Measurements from ENCODE around the gene PCF11.
"Not testable (repeated sequence)": the region's sequence is repeated elsewhere in the genome, so short reads cannot be mapped to it uniquely, and the experiment has no call there.

PCF11 gene

DNA sequence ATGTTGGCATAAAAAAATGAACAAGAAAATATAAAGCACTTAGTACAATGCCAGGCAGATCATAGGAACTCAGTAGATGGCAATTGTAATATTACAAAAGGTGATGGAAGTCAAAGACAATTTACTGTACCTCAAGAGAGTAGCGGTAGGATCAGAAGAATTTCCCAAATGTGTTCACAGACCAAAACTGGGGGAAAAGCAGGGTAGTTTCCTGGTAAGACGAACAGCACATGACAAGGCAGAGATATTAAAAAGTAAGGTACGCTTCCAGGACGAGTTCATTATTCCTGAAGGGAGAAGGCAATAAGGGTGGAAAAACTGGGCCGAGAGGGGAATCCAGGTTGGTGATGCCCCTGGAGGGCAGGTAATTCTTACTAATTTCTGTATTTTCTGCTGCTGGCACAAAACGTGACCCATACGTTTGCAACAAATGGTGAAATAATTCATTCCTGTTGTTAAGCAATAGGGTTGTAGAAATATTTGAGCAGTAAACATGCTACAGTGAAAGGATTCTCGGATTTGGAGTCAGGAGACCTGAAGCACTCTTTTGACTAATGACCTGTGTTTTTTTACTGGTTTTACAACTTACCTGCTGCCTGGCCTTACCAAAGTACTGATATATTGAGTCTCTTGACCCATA lies 35.8 kb downstream of the PCF11 start:
- no peak for DNase-seq

GRCh38 chr11:83193315-83194280 lies 36.7 kb downstream of the PCF11 start, which contains the start of gene ANKRD42:
Gene ANKRD42 (plus strand): TSS chr11:83193712. CDS start chr11:83194671, 959 bp downstream.
- peak; percentile 89 for DNase-seq

GRCh38 chr11:83194281-83195142 lies 37.6 kb downstream of the PCF11 start:
- DNase-seq: peak; percentile 75

GRCh38 chr11:83195143-83195466 lies 38.2 kb downstream of the PCF11 start:
- peak; percentile 26 for DNase-seq

- no peak for DNase-seq
Measured at GRCh38 chr11:83195649-83196048, 38.7 kb downstream of the PCF11 start.

DNA sequence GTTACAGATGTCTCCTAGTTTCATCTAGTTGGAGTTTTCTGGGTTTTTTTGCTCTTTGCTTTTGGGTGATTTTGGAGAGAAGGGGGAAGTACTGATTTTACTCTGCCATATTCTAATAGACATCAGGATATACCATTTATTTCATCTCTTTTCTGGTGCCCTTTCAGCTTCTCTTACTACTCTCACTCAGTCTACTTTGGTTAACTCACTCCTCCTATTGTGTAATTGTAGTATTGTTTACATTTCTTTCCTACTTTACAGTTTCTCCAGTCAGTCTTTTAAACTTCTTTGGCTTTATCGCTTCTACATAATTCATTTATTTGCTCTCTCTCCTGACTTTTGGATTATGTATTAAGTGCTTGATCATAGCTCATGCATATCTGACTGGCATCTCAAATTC lies 43.1 kb downstream of the PCF11 start:
- no peak for DNase-seq

- no peak for DNase-seq
Measured at GRCh38 chr11:83205608-83206185, 48.8 kb downstream of the PCF11 start.

DNA sequence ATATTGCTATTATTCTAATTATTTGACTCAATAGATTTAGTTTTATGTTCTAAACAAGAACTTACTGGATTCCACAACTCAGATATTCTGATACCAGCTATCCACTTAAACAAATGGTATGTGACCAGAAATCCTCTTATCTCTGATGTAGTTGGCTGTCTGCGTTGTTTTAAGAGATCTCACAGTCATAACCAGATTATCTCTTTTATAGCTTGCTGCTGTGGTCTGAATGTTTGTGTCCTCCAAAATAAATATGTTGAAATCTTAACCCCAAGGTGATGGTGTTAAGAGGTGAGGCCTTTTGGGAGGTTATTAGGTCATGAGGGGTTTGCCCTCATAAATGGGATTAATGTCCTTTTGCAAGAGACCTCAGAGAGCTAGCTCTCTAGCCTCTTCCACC lies 49.3 kb downstream of the PCF11 start:
- no peak for DNase-seq

DNA sequence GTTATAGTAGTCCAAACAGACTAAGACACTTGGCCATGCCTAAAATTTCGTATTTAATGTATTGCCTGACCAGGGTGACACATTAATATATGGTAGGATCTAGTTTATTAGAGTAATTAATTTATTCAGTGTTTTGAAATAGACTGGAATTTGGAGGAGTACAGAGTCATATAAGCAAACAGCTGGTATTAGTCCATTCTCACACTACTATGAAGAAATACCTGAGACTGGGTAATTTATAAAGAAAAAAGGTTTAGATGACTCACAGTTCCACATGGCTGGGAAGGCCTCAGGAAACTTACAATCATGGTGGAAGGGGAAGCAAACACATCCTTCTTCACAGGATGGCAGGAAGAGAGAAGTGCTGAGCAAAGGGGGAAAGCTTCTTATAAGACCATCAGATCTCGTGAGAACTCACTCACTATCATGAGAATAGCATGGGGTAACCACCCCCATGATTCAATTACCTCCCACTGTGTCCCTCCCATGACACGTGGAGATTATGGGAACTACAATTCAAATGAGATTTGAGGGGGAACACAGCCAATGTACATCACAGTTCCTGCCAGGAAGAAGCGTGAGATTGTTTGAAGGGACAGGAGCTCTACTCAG lies 49.9 kb downstream of the PCF11 start:
- DNase-seq: not testable (repeated sequence)

GRCh38 chr11:83219095-83219494 lies 62.2 kb downstream of the PCF11 start:
- DNase-seq: no peak

DNA sequence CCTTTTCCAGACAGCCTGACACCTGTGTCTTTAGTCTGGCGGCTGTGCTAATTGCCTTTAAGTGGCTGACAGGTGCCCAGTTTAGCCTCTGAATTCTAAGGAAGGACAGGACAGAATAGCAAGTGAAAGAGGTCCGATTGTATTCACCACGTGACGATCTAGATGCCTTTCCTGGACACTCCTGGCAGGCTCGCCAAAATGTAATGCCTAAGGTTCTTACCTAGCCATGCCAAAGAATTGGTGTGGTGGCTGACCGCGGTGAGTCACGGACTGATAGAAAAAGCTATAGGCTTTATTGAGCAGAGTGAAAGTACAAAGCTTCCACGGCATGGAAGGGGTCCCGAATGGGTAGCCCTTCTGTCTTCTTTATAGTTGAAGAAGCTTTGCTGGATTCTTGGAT lies 63.3 kb downstream of the PCF11 start:
- no peak for DNase-seq

DNA sequence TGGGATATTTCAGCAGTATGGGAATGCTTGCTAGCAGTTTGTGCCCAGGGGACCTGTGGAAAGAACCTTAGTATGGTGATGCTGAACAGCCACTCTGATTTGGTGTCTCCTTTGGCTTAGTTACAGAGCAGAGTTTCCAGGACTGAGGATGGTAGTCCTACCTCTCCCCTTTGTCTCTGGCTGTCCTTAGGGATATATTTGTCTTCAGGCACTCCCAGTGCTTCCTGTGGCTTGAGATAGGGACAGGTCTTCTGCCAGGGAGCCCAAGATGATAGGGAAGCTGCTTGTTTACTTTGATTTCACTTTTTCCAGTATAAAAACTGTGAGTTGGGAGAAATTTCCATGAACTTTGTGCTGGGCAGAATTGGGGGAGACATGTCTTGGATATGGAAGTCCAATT lies 64.8 kb downstream of the PCF11 start:
- DNase-seq: no peak

DNA sequence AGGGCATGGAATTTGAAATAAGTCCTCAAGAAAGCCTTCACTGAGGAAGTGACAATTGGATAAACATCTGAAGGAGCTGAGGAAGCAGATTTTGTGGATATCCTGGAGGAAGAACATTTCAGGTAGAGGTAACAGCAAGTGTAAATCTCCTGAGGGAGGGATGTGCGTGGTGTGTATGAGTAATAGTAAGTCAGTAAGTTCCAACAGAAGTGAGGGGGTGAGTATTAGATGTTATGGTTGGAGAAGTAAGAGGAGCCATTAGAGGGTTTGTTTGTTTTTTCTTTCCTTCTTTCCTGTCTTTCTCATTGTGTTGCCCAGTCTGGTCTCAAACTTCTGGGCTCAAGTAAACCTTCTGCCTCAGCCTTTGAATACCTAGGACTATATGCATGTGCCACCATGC lies 65.6 kb downstream of the PCF11 start:
- no peak for DNase-seq

DNA sequence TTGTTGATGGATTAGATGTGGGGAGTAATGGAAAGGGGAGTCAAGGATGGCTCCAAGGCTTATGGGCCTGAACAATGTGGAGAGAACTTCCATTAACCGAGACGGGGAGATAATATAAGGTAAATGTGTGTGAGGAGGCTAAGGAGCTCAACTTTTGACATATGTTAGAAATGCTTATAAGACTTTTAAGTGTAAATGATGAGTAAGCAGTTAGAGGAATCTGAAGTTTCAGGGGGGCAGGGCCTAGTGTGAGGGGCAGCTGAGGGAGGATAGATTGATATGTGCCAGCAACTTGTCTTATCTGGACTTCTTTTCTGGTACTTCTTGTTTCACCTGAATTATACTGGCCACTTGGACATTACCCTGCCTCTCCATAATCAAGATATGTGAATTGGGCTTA lies 66.5 kb downstream of the PCF11 start:
- DNase-seq: no peak

GRCh38 chr11:83235825-83236224 lies 78.9 kb downstream of the PCF11 start:
- DNase-seq: no peak

Data from CD4-positive, alpha-beta T cell treated with Interleukin-21 for 1 hour (primary cell).